H9 (cell line): ENCODE measurements around the gene TMED6. TPM values are rescaled to one million over a fixed set of nuclear protein-coding genes. Genes with fewer than 3 reads are reported as not detected.

Experiments used
- DNase-seq: peaks from one replicate; pipeline ENCODE4 v3.0.0-alpha.2; 2017
- H2AFZ ChIP-seq: one replicate; pipeline ENCODE4 v1.6.1; 2013; ENCODE audit warnings: mild to moderate bottlenecking, low read length, control low read depth, moderate library complexity
- H2AK5ac ChIP-seq: 2 replicates; pipeline ENCODE4 v1.6.1; 2013; ENCODE audit warnings: low read length, control low read depth, mixed read lengths; ENCODE audit not compliant: insufficient read length
- H2BK120ac ChIP-seq: one replicate; pipeline ENCODE4 v1.6.1; 2013; ENCODE audit warnings: low read depth, mild to moderate bottlenecking, low read length, control low read depth, inconsistent platforms; ENCODE audit not compliant: poor library complexity, severe bottlenecking
- H2BK12ac ChIP-seq: 2 replicates; pipeline ENCODE4 v1.6.1; 2013; ENCODE audit warnings: low read length, control low read depth, mixed read lengths, low read depth; ENCODE audit not compliant: insufficient read length
- H2BK15ac ChIP-seq: 2 replicates; pipeline ENCODE4 v1.6.1; 2013; ENCODE audit warnings: low read depth, low read length, control low read depth
- H2BK20ac ChIP-seq: one replicate; pipeline ENCODE4 v1.6.1; 2013; ENCODE audit warnings: low read depth, mild to moderate bottlenecking, low read length, control low read depth, inconsistent platforms; ENCODE audit not compliant: poor library complexity, severe bottlenecking
- H2BK5ac ChIP-seq: 2 replicates; pipeline ENCODE4 v1.6.1; 2013; ENCODE audit warnings: low read length, control low read depth, mixed read lengths; ENCODE audit not compliant: insufficient read length
- H3K14ac ChIP-seq: 2 replicates; pipeline ENCODE4 v1.6.1; 2013; ENCODE audit warnings: low read length, control low read depth; ENCODE audit not compliant: insufficient read depth
- H3K18ac ChIP-seq: 2 replicates; pipeline ENCODE4 v1.6.1; 2013; ENCODE audit warnings: low read depth, mild to moderate bottlenecking, mixed read lengths, low read length, control low read depth; ENCODE audit not compliant: insufficient read length
- H3K23ac ChIP-seq: 2 replicates; pipeline ENCODE4 v1.6.1; 2013; ENCODE audit warnings: low read length, control low read depth, mixed read lengths, low read depth; ENCODE audit not compliant: insufficient read length
- H3K23me2 ChIP-seq: 2 replicates; pipeline ENCODE4 v1.6.1; 2013; ENCODE audit warnings: low read depth, mild to moderate bottlenecking, mixed read lengths, low read length, control low read depth; ENCODE audit not compliant: insufficient read length, poor library complexity, severe bottlenecking
- H3K27ac ChIP-seq: 2 replicates; pipeline ENCODE4 v1.5.1; 2013; ENCODE audit warnings: low read length, control low read depth, mixed read lengths, low read depth; ENCODE audit not compliant: insufficient read length
- H3K27me3 ChIP-seq: 2 replicates; pipeline ENCODE4 v1.6.1; 2013; ENCODE audit warnings: low read length, control low read depth, inconsistent platforms; ENCODE audit not compliant: insufficient read depth
- H3K4ac ChIP-seq: 2 replicates; pipeline ENCODE4 v1.6.1; 2013; ENCODE audit warnings: low read depth, mild to moderate bottlenecking, control low read depth, inconsistent platforms, low read length, moderate library complexity
- H3K4me1 ChIP-seq: 2 replicates; pipeline ENCODE4 v1.6.1; 2013; ENCODE audit warnings: low read length, control low read depth, inconsistent platforms; ENCODE audit not compliant: insufficient read depth
- H3K4me2 ChIP-seq: 2 replicates; pipeline ENCODE4 v1.6.1; 2013; ENCODE audit warnings: low read length, control low read depth, mixed read lengths; ENCODE audit not compliant: insufficient read length, insufficient read depth
- H3K56ac ChIP-seq: 2 replicates; pipeline ENCODE4 v1.6.1; 2013; ENCODE audit warnings: low read depth, mild to moderate bottlenecking, mixed read lengths, low read length, control low read depth; ENCODE audit not compliant: insufficient read length
- H3K79me1 ChIP-seq: 2 replicates; pipeline ENCODE4 v1.6.1; 2013; ENCODE audit warnings: low read depth, mild to moderate bottlenecking, moderate library complexity, low read length, control low read depth, inconsistent platforms; ENCODE audit not compliant: insufficient read depth, poor library complexity, severe bottlenecking
- H3K79me2 ChIP-seq: 2 replicates; pipeline ENCODE4 v1.6.1; 2013; ENCODE audit warnings: low read length, control low read depth, inconsistent platforms; ENCODE audit not compliant: insufficient read depth
- H3K9ac ChIP-seq: 2 replicates; pipeline ENCODE4 v1.6.1; 2013; ENCODE audit warnings: low read length, control low read depth, mixed read lengths; ENCODE audit not compliant: insufficient read length; ENCODE audit errors: extremely low read depth
- H3K9me3 ChIP-seq: one replicate; pipeline ENCODE4 v1.6.1; 2013; ENCODE audit warnings: low read depth, low read length, inconsistent platforms; ENCODE audit not compliant: control insufficient read depth
- H3T11ph ChIP-seq: one replicate; pipeline ENCODE4 v1.6.1; 2013; ENCODE audit warnings: mild to moderate bottlenecking, low read length, control low read depth, inconsistent platforms
- H4K20me1 ChIP-seq: one replicate; pipeline ENCODE4 v1.6.1; 2013; ENCODE audit not compliant: control insufficient read depth, insufficient read length, insufficient read depth
- H4K5ac ChIP-seq: 2 replicates; pipeline ENCODE4 v1.6.1; 2013; ENCODE audit warnings: low read depth, mild to moderate bottlenecking, mixed read lengths, low read length, control low read depth; ENCODE audit not compliant: insufficient read length
- H4K8ac ChIP-seq: replicated peaks from 2 replicates; pipeline ENCODE4 v1.6.1; 2013; ENCODE audit warnings: low read length, control low read depth, mixed read lengths, low read depth; ENCODE audit not compliant: insufficient read length
- H4K91ac ChIP-seq: 2 replicates; pipeline ENCODE4 v1.6.1; 2013; ENCODE audit warnings: low read depth, mild to moderate bottlenecking, moderate library complexity, mixed read lengths, low read length, control low read depth; ENCODE audit not compliant: insufficient read length
- H3K27ac Mint-ChIP-seq, 3 experiments: 2 replicates in 2 of 3; 3 replicates in 1 of 3; pipeline ENCODE4 v1.8.0; 2020 to 2021; ENCODE audit warnings: mixed read lengths in 3 of 3, mild to moderate bottlenecking in 1 of 3, moderate library complexity in 1 of 3
- H3K27me3 Mint-ChIP-seq: 2 replicates; pipeline ENCODE4 v1.8.0; 2021; ENCODE audit warnings: low read depth, mild to moderate bottlenecking, moderate library complexity, mixed read lengths
- H3K36me3 Mint-ChIP-seq, 3 experiments: 2 replicates in 2 of 3; 3 replicates in 1 of 3; pipeline ENCODE4 v1.8.0; 2020 to 2021; ENCODE audit warnings: low read depth in 3 of 3, mixed read lengths in 3 of 3; ENCODE audit not compliant: insufficient read depth in 1 of 3
- H3K4me1 Mint-ChIP-seq, 2 experiments: 2 replicates each; pipeline ENCODE4 v1.8.0; 2020; ENCODE audit warnings: mixed read lengths in 2 of 2
- H3K4me3 Mint-ChIP-seq, 2 experiments: 2 replicates in 1 of 2; 3 replicates in 1 of 2; pipeline ENCODE4 v1.8.0; 2020 to 2021; ENCODE audit warnings: mild to moderate bottlenecking in 2 of 2, mixed read lengths in 2 of 2, moderate library complexity in 1 of 2
- H3K9me3 Mint-ChIP-seq, 2 experiments: 2 replicates in 1 of 2; 3 replicates in 1 of 2; pipeline ENCODE4 v1.8.0; 2020; ENCODE audit warnings: mild to moderate bottlenecking in 2 of 2, mixed read lengths in 2 of 2, moderate library complexity in 1 of 2
- CTCF ChIP-seq: fragments of 200-600 bp; sonication (generic); conservative IDR thresholded peaks from 3 replicates; pipeline ENCODE4 v1.8.0; 2021; ENCODE audit warnings: antibody characterized with exemption, mild to moderate bottlenecking
- WGBS: extraction: QIAGEN DNeasy Blood & Tissue Kit; methylation state at CpG from one replicate; pipeline ENCODE4 v1.1.7; 2013; ENCODE audit warnings: missing lambda C conversion rate, low lambda C conversion rate, mixed read lengths; ENCODE audit not compliant: insufficient read length; ENCODE audit errors: extremely low coverage; 5-methylcytosine and 5-hydroxymethylcytosine counted together
- total RNA-seq: library from RNA; stranded (reverse); gene quantifications from 2 replicates; pipeline ENCODE4 v1.2.1, GENCODE V29; 2021

The TMED6 gene
- total RNA-seq, 1 experiment from 2014 or later: 0.31 TPM

- H3K18ac ChIP-seq: no peak overlapping the region
- H3K23me2 ChIP-seq: peaks cover 6% of the 10 kb centered on the region
- no peak overlapping the region for H2AFZ ChIP-seq
- no peak overlapping the region for H4K91ac ChIP-seq
- no peak overlapping the region for H2BK15ac ChIP-seq
- H3K9ac ChIP-seq: no peak overlapping the region
- DNase-seq: no peak
- no peaks in the 10 kb centered on the region for H3K4me1 ChIP-seq
- no peak overlapping the region for H2BK120ac ChIP-seq
- H3K9me3 ChIP-seq: no peaks in the 10 kb centered on the region
- no peak for TF ChIP-seq CTCF
- H2AK5ac ChIP-seq: no peak overlapping the region
- no peaks in the 10 kb centered on the region for H3K9me3 Mint-ChIP-seq
- H3K4me1 Mint-ChIP-seq: peaks cover 21 to 23% of the 10 kb centered on the region in 2 experiments
- no peak overlapping the region for H3K4me2 ChIP-seq
- H4K5ac ChIP-seq: no peak overlapping the region
- H3K56ac ChIP-seq: no peak overlapping the region
- H4K8ac ChIP-seq: no peak overlapping the region
- peaks cover 16% of the 10 kb centered on the region; the same call in 1 of the 2 replicates for H3K79me2 ChIP-seq
- H2BK20ac ChIP-seq: no peak overlapping the region
- no peak overlapping the region for H3T11ph ChIP-seq
- no peak overlapping the region for H3K4ac ChIP-seq
- H3K4me3 Mint-ChIP-seq: peak overlapping the region in 1 of 2 experiments; percentile 23; a peak in 1 of 5 replicates
- no peak overlapping the region for H2BK12ac ChIP-seq
- no peak overlapping the region for H3K14ac ChIP-seq
- peaks cover 2% of the 10 kb centered on the region for H4K20me1 ChIP-seq
- H3K27ac ChIP-seq: no peak overlapping the region
- no peaks in the 10 kb centered on the region; the same call in 1 of the 2 replicates for H3K27me3 Mint-ChIP-seq
- H2BK5ac ChIP-seq: no peak overlapping the region
- peak overlapping the region in 2 of 3 experiments; percentile 58 to 59; a peak in 3 of 7 replicates for H3K27ac Mint-ChIP-seq
- no peak overlapping the region for H3K23ac ChIP-seq
- H3K27me3 ChIP-seq: no peaks in the 10 kb centered on the region
- WGBS: no CpG with 5 or more reads among the region's 7 CpGs
- peaks cover 41 to 85% (median 71%) of the 10 kb centered on the region in 3 experiments for H3K36me3 Mint-ChIP-seq
- peaks cover 5% of the 10 kb centered on the region for H3K79me1 ChIP-seq
Measured at GRCh38 chr16:69326172-69326873, 25.3 kb downstream of the TMED6 start.
